ENCODE results near the gene NCR3LG1. TPM values are rescaled to one million over a fixed set of nuclear protein-coding genes. Genes with fewer than 3 reads are reported as not detected.
"Not testable (repeated sequence)": the region's sequence is repeated elsewhere in the genome, so short reads cannot be mapped to it uniquely, and the experiment has no call there.

NCR3LG1 gene
- total RNA-seq, 1 donor from 2014 or later, result 0.51 TPM

DNA sequence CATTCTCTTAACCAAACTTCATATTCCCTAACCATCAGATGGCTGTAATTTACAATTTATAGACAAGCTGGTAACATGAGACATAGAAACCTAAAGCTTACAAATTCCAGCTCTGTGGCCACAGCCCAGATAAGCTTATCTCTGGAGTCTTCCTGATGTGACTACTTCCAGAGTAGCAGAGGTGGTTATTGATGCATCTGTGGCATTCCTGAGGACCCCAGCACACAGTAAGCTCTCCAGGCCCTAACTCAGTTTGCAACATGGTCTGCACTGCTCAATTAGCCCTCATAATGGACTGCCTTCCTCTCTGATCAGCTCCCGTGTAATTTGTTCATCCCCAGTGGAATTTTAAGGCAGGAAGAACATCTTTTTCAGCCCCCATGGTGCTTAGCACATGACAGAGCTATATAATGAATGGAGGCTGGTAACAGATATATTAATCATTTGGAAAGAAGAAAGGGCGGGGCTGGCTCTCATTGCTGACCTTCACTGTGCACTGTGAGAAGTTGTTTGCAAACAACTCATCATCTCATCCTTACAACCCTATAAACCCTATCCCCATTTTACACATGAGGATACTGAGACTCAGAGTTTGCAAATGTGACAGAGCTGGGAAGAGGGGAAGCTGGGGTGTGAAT is 67.0 kb downstream of the NCR3LG1 start:
- DNase-seq, result no peak
- Mint-ChIP-seq H3K9me3 (ENCODE audit: unreplicated experiment) (peaks cover 3% of the 10 kb centered on the region), H3K27me3 (ENCODE audit: unreplicated experiment) (peaks cover 3% of the 10 kb centered on the region), H3K4me3 (ENCODE audit: unreplicated experiment) (no peak overlapping the region), H3K4me1 (ENCODE audit: low read depth, unreplicated experiment) (peaks cover 17% of the 10 kb centered on the region), H3K27ac (ENCODE audit: unreplicated experiment) (no peak overlapping the region), H3K36me3 (ENCODE audit: unreplicated experiment) (no peaks in the 10 kb centered on the region)
- TF ChIP-seq CTCF (IDR thresholded peaks at IDR 0.05; ENCODE audit: partially characterized antibody, unreplicated experiment), result no peak

- no peak for TF ChIP-seq CTCF (IDR thresholded peaks at IDR 0.05; ENCODE audit: partially characterized antibody, unreplicated experiment)
- Mint-ChIP-seq H3K27me3 (ENCODE audit: unreplicated experiment) (peaks cover 3% of the 10 kb centered on the region), H3K4me3 (ENCODE audit: unreplicated experiment) (no peak overlapping the region), H3K27ac (ENCODE audit: unreplicated experiment) (no peak overlapping the region), H3K36me3 (ENCODE audit: unreplicated experiment) (no peaks in the 10 kb centered on the region), H3K9me3 (ENCODE audit: unreplicated experiment) (peaks cover 3% of the 10 kb centered on the region), H3K4me1 (ENCODE audit: low read depth, unreplicated experiment) (peaks cover 17% of the 10 kb centered on the region)
- no peak for DNase-seq
Measured at GRCh38 chr11:17421781-17422180, 70.2 kb downstream of the NCR3LG1 start.

GRCh38 chr11:17423533-17424310 is 72.1 kb downstream of the NCR3LG1 start:
- no peak for TF ChIP-seq CTCF (IDR thresholded peaks at IDR 0.05; ENCODE audit: partially characterized antibody, unreplicated experiment)
- H3K9me3 Mint-ChIP-seq (ENCODE audit: unreplicated experiment), result peaks cover 4% of the 10 kb centered on the region
- H3K4me1 Mint-ChIP-seq (ENCODE audit: low read depth, unreplicated experiment), result peaks cover 21% of the 10 kb centered on the region
- no peak overlapping the region for H3K4me3 Mint-ChIP-seq (ENCODE audit: unreplicated experiment)
- DNase-seq, result no peak
- no peak overlapping the region for H3K27ac Mint-ChIP-seq (ENCODE audit: unreplicated experiment)
- H3K27me3 Mint-ChIP-seq (ENCODE audit: unreplicated experiment), result peaks cover 4% of the 10 kb centered on the region
- H3K36me3 Mint-ChIP-seq (ENCODE audit: unreplicated experiment), result no peaks in the 10 kb centered on the region

- not testable (repeated sequence) for H3K27ac Mint-ChIP-seq (ENCODE audit: unreplicated experiment); H3K36me3 Mint-ChIP-seq (ENCODE audit: unreplicated experiment); H3K9me3 Mint-ChIP-seq (ENCODE audit: unreplicated experiment); H3K27me3 Mint-ChIP-seq (ENCODE audit: unreplicated experiment); H3K4me3 Mint-ChIP-seq (ENCODE audit: unreplicated experiment); DNase-seq
- H3K4me1 Mint-ChIP-seq (ENCODE audit: low read depth, unreplicated experiment), result peaks cover 18% of the 10 kb centered on the region
Measured at GRCh38 chr11:17426233-17426632, 74.6 kb downstream of the NCR3LG1 start.

Other genes with a start within 250 kb of the NCR3LG1 start
- gene PIK3C2A, start 143.8 kb upstream of the NCR3LG1 start, total RNA-seq (ENCODE audit: unreplicated experiment), result 55.7 TPM
- gene NUCB2, start 75.1 kb upstream of the NCR3LG1 start, total RNA-seq (ENCODE audit: unreplicated experiment), result 11.5 TPM
- gene KCNJ11, start 36.9 kb downstream of the NCR3LG1 start, total RNA-seq (ENCODE audit: unreplicated experiment), result 1.2 TPM
- 5.7 TPM for gene ABCC8, start 125.0 kb downstream of the NCR3LG1 start, total RNA-seq (ENCODE audit: unreplicated experiment)
- not detected for gene USH1C, start 192.6 kb downstream of the NCR3LG1 start, total RNA-seq (ENCODE audit: unreplicated experiment)
- not detected for gene OTOG, start 195.5 kb downstream of the NCR3LG1 start, total RNA-seq (ENCODE audit: unreplicated experiment)

Measured in glutamatergic neuron (in vitro differentiated cells).